Measurements from ENCODE around the gene NANOS2.
"Not testable (repeated sequence)": the region's sequence is repeated elsewhere in the genome, so short reads cannot be mapped to it uniquely, and the experiment has no call there.

Gene NANOS2

DNA sequence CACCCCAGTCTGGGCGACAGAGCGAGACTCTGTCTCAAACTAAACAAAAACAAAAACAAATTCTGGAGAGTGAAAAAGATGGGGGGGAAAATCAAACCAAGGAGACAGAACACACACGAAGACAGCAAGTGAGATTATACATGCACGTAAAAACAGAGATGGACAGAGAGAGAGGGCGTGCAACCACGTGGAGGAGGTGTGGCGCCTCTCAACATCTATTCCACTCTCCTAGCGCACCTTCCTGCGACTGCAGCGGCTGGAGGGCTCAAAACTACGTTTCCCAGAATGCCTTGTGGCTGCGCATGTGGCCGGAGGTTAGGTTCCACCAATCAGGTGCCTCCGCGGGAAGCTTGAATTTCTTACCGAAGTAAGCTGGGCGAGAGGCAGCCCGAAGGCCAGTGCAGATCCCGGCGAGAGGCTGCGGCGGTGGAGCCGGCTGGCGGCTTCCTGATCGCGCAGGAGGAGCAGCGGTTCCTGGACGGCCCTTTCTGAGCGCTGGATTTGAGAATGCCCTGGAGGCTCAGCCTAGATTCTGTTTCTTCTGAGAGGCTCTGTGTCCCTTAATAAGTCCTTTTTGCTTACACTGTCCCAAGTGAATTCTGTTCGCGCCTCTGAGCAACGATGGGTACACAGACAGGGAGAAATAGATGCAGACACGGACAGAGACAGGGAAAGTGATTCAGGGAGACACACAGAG lies 13.1 kb upstream of the NANOS2 start:
- DNase-seq, result peak; percentile 62 to 76 (median 70)

DNA sequence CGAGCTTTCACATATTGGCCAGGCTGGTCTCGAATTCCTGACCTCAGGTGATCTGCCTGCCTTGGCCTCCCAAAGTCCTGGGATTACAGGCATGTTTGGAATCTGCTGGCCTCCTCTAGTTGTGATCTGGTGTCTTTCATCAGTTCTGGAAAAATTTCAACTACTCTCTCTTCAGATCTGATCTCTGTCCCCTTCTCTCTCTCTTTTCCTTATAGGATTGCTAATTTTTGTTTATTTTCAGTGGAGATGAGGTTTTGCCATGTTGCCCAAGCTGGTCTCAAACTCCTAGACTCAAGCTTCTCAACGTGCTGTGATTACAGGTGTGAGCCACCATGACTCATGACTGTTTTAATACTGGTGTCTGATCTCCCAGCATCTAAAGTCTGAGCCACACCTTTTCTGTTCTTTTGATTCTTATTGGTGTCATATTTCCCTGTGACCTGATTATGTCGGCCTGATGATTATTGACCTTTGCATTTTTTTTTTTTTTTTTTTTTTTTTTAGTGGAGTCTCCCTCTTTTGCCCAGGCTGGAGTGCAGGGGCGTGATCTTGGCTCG lies 10.4 kb upstream of the NANOS2 start:
- DNase-seq, result no peak

DNA sequence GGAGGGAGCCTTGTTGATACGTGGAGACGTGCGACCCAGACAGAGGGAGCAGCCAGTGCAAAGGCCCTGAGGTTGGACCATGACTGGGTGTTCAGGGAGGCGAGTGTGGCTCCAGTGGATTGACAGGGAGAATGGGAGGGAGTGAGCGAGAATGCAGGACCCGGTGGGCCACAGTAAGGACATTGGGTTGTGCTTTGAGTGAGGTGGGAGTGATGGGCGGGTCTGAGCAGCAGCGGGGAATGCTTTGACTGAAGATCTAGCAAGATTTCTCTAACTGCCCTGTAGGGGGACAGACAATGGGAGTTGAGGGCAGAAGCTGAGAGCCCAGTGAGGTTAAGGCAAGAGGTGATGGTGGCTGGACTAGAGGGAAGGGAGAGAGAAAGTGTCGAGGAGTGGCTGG lies 7.7 kb upstream of the NANOS2 start:
- DNase-seq, result no peak

DNA sequence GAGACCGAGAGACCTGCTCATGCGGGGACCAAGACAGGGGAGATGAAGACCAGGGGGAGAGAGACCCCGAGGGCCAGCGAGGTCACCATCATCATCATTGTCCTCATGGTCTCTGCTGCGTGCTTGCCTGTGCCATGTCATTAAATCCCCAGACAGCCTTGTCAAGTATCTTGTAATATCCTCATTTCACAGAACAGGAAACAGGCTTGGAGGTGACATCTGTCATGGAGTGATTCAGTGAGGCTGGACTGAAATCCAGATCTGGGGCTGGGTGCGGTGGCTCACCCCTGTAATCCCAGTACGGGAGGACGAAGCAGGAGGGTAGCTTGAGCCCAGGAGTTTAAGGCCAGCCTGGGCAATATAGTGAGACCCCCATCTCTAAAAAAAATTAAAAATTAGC lies 5.9 kb upstream of the NANOS2 start:
- no peak for DNase-seq

DNA sequence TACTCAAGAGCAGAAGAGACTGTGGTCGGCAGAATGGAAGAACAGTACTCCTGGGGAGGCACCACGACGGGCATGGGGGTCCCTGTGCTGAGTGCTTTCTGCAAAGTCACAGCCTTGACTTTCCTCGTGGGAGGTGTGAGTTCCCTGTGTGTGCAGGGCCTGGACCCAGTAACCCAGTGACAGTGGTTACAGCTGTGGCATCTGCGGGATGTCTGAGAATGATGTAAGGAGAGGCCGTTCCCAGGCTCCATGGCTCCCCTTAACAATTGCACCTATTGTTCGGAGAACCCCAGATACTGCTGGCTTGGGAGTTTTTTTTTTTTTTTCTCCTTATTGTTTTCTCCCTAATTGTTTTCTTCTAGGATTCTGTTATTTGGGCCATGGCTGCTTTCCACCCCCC lies 5.1 kb upstream of the NANOS2 start:
- DNase-seq, result no peak

DNA sequence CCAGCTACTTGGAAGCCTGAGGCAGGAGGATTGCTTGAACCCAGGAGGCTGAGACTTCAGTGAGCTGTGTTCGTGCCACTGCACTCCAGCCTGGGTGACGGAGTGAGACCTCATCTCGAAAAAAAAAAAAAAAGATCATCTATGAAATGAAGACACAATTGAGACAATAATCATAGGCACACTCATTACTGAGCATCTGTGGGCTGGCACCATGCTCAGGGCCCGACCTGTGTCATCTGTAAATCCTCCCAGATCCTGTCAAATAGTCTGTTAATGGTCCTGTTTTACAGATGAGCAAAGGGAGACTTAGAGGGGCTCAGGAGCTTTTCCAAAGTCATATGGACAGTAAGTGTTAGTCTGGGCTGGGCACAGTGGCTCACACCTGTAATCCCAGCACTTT lies 4.1 kb upstream of the NANOS2 start:
- DNase-seq, result no peak

- DNase-seq, result no peak
Observed at GRCh38 chr19:45917421-45918091, 3.0 kb upstream of the NANOS2 start.

- no peak for DNase-seq
Observed at GRCh38 chr19:45911291-45911690, 3.3 kb downstream of the NANOS2 start.

DNA sequence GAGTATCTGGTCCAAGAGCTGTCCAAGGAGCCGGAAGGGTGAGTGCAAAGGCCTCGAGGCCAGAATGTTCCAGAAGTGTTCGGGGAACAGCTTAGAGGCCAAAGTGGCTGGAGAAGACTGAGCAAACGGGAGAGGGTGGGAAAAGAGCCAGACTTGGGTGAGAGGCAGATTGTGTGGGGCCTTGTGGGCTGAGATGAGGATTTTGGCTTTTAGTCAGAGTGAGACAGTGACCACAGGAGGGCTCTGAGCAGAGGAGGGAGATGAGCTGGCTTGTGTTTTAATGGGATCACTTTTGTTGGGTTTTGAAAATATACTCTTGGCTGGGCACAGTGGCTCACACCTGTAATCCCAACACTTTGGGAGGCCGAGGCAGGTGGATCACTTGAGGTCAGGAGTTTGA lies 5.6 kb downstream of the NANOS2 start:
- no peak for DNase-seq

DNA sequence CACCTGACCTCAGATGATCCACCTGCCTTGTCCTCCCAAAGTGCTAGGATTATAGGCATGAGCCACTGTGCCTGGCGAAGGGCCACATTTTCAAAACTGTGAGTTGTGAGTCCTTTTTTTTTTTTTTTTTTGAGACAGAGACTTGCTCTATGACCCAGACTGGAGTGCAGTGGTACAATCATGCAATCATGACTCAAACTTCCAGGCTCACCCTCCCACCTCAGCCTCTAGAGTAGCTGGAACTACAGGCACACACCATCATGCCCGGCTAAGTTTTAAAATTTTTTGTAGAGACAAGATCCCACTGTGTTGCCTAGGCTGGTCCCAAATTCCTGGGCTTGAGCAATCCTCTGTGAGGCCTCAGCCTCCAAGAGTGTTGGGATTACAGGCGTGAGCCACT lies 8.4 kb downstream of the NANOS2 start:
- DNase-seq, result no peak

GRCh38 chr19:45905011-45905410 lies 9.6 kb downstream of the NANOS2 start:
- no peak for DNase-seq

DNA sequence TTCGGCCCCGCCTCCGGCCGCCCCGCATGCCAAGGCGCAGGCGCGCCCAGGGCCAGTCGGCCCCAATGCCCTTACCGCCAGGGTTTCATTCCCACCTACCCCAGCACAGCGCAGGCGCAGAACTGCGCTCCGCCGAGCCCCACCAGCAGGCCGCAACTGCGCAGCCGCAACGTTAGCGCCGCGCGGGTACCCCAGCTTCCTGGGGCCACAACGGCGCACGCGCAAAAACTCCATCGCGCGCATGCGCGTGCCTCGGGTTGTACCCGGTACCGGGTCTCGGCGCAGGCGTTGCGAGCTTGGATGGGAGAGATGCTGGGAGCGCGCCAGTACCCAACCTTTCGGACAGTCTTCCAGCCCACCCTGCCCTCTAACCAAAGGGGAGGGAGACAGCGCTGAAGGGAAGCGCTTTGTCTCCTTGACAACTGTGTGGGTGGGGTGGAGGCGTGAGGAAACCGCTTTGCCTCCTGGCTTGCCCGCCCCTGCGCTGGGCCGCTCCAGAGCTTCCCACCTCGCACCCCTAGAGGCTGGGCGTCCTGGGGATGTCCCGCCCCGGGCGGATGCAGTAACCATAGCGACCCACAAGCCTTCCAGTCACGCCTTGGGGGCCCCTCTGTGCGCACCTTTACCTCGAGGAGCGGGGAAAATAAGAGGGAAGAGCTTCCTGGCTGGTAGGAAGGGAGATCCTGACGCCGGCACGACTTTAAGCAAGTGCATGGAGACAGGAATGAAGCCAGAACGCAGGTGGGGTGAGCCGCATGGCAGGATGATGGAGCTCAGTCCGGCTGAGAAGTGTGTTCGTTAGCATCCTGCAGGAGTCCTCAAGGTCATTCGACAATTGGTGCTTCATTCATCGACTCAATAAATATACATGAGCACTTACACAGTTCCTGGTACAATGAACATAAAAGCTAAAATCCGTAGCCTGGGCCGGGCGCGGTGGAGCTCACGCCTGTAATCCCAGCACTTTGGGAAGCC lies 11.6 kb downstream of the NANOS2 start:
- DNase-seq, result peak; percentile 95 to 99 (median 98)

GRCh38 chr19:45901912-45902650 lies 12.5 kb downstream of the NANOS2 start, which contains the start of gene MYPOP:
Gene MYPOP, minus strand, starts transcription at chr19:45902613. Its CDS starts 840 bp downstream, at chr19:45901773.
- DNase-seq, result no peak

DNA sequence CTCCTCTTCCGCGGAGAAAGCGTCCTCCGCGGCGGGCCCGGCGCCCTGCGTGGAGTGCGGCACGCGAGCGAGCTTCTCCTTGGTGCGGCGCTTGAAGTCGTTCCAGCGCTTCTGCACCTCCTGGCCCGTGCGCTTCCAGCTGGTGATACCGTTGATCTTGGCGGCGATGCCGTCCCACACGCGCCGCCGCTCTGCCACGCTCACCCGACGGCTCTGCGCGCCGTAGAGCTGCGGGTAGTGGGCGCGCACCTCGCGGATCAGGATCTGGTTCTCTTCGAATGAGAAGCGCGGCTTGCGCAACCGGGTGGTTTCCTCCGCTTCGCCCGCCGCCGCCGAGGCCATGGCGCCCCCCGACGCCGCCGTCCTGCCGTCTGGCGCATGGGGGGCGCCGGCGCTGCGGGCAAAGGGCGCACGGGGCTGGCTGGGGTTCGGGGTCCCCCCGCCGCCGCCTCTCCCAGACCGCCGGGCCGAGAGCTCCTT lies 13.1 kb downstream of the NANOS2 start:
- DNase-seq, result no peak

- DNase-seq, result no peak
Observed at GRCh38 chr19:45900738-45901431, 13.7 kb downstream of the NANOS2 start.

GRCh38 chr19:45899919-45900589 lies 14.5 kb downstream of the NANOS2 start:
- no peak for DNase-seq

DNA sequence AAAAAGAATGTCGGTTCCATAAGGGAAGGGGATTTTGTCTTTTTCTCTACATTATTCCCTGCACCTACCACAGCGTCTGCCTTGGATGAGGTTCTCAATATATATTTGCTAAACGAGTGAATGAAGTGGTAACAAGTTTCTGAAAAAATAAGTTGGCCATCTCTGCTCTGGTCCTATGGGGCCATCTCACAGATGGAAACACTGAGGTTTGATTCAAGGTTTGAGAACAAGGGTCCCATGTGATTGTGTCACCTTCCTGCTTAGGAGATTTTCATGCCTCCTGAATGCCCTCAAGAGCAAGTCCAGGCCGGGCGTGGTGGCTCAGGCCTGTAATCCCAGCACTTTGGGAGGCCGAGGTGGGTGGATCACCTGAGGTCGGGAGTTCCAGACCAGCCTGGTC lies 15.3 kb downstream of the NANOS2 start:
- DNase-seq, result no peak

GRCh38 chr19:45897261-45897812 lies 17.2 kb downstream of the NANOS2 start:
- DNase-seq, result no peak

GRCh38 chr19:45895983-45896599 lies 18.5 kb downstream of the NANOS2 start:
- DNase-seq, result not testable (repeated sequence)

DNA sequence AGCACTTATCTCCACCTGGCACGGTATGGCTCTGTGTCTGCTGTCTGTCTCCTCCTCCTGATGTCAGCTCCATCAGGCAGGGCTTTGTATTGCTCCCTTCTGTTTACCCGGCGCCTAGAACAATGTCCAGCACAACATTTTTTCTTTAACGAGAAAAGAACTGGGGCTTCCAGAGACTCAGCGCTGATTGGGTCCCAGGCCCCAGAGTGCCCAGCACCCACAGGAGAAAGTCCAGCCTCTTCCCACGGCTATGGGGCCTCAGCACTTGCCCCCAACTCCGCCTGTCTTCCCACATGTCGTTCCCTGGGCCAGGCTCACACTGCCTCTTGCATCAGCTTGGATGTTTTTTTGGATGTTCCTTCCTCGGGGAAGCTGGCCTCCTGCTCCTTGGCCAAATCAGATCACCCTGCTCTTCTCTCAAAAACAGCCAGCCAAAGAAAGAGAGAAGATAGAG lies 19.0 kb downstream of the NANOS2 start:
- no peak for DNase-seq
